Neural progenitor cell (in vitro differentiated cells): ENCODE results near the gene RIPOR2.

ENCODE experiments used
- EZH2 ChIP-seq: fragments of 200-600 bp; sonication (generic); IDR thresholded peaks from 2 replicates; pipeline ENCODE4 v1.6.1; 2017; ENCODE audit warnings: antibody characterized with exemption, mild to moderate bottlenecking, moderate library complexity
- EZH2phosphoT487 ChIP-seq: fragments of 200-600 bp; sonication (generic); IDR thresholded peaks from 2 replicates; pipeline ENCODE4 v1.6.1; 2017; ENCODE audit warnings: antibody characterized with exemption
- TF ChIP-seq, protein P1 (sequence below): fragments of 200-600 bp; sonication (generic); IDR thresholded peaks from 2 replicates; pipeline ENCODE4 v1.5.1; 2017; ENCODE audit warnings: antibody characterized with exemption, mild to moderate bottlenecking

DNA sequence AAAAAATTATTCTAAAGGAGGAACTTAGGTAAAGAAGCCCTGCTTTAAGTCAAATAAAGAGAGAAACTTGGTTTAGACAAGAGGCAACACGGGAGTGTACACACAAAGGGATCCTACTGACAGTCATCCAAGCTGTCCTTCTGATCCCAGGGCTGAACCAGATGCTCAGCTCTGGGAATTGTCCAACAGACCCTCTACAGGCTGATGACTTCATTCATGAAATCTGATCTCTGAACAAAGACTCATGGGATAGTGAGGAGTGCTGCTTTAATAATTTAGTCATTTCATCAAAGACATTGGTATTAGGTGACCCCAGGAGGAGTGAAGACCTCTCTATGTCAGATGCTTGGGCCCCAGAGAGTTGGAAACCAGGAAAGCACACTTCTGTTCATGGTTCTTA is 71.4 kb downstream of the RIPOR2 start:
- TF ChIP-seq, protein P1, sequence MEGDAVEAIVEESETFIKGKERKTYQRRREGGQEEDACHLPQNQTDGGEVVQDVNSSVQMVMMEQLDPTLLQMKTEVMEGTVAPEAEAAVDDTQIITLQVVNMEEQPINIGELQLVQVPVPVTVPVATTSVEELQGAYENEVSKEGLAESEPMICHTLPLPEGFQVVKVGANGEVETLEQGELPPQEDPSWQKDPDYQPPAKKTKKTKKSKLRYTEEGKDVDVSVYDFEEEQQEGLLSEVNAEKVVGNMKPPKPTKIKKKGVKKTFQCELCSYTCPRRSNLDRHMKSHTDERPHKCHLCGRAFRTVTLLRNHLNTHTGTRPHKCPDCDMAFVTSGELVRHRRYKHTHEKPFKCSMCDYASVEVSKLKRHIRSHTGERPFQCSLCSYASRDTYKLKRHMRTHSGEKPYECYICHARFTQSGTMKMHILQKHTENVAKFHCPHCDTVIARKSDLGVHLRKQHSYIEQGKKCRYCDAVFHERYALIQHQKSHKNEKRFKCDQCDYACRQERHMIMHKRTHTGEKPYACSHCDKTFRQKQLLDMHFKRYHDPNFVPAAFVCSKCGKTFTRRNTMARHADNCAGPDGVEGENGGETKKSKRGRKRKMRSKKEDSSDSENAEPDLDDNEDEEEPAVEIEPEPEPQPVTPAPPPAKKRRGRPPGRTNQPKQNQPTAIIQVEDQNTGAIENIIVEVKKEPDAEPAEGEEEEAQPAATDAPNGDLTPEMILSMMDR: no peak
- TF ChIP-seq EZH2phosphoT487 (no peak), EZH2 (no peak)
